NCI-H1105 treated with DMSO at 0.1 percent for 48 hours (cell line): ENCODE data around the gene SUMO4.

ENCODE experiments used
- DNase-seq: peaks from one replicate; lab custom pipeline; 2025; lab: John Stamatoyannopoulos, UW

SUMO4 gene

GRCh38 chr6:149389509-149390297 lies 10.4 kb upstream of the SUMO4 start:
- no peak for DNase-seq

DNA sequence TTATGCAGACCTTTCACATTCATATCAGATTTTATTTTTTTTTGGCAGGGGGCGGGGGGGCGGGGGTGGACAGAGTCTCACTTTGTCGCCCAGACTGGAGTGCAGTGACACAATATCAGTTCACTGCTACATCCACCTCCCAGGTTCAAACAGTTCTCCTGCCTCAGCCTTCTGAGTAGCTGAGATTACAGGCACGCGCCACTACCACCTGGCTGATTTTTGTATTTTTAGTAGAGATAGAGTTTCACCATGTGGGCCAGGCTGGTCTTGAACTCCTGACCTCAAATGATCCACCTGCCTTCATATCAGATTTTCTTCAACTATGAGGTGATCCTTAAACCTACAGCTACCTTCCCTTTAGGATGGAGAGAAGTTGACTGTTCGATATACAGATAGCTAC lies 8.0 kb upstream of the SUMO4 start:
- no peak for DNase-seq

- DNase-seq, result no peak
Observed at GRCh38 chr6:149392535-149392934, 7.5 kb upstream of the SUMO4 start.

DNA sequence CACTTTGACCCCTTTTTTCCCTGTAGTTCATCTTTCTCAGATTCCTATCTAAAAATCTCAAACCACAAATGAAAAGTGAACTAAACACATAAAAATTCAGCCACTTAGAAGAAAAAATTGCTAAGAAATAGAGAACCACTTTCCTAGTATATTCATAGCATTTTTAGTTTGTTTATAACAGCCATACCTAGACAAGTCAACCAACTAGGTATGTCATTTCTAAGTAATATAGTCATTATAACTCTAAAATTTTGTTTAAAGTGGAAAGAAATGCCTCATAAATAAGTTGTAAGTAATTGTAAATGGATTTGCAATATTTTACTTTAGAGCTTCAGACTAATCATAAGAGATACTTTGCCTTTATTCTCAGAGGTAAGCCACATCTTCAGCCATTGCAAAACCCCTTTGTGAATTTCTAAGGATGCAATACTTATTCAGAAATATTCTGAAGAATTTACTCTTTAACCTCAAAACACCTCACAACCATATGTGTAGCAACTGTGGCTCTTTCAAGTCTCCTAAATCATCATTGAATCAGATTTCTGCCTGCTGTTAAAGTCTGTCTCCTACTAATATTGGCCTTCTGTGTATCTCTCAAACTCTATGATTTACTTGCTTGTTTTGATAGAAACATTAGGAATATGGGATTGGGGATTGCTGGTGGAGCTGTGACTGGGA lies 6.9 kb upstream of the SUMO4 start:
- no peak for DNase-seq

DNA sequence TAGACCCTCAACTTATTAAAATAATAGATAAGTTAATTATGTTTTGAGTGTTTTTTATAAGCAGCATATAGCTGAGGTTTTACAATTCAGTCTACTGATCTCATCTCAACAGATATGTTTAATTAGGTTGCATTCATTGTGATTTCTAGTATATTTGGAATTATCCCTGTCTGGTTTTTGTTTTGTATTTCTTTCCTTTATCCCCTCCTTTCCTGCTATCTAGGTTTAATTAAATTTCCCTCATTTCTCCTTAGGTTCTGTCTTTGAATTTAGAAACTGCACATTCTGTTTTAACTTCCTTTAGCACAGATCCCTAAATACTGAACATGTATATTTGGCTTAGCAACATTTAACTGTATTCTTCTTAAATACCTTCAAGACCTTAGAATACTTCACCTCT lies 4.9 kb upstream of the SUMO4 start:
- no peak for DNase-seq

DNA sequence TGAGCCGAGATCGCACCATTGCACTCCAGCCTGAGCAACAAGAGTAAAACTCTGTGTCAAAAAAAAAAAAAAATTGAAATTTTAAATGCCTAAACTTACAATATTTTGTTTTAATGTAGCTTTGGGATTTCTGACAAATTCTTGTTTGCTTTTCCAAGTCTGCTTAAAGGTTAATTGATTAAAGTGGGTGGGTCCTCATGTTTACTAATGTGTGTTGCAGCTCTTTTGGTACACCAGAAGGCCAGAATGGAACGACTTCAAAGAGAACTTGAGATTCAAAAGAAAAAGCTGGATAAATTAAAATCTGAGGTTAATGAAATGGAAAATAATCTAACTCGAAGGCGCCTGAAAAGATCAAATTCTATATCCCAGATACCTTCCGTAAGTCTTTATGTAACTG lies 2.7 kb upstream of the SUMO4 start:
- no peak for DNase-seq

DNA sequence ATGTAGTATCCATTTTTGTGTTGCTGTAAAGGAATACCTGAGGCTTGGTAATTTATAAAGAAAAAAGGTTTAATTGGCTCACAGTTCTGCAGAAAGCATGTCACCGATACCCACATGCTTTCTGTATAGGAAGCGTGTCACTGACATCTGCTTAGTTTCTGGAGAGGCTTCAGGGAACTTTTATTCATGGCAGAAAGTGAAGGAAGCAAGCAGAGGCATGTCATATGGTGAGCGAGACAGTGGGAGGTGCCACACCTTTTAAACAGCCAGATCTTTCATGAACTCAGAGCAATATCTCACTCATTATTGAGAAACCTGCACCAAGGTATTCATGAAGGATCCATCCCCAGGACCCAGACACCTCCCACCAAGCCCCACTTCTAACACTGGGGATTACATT lies 3.5 kb downstream of the SUMO4 start:
- DNase-seq, result no peak

DNA sequence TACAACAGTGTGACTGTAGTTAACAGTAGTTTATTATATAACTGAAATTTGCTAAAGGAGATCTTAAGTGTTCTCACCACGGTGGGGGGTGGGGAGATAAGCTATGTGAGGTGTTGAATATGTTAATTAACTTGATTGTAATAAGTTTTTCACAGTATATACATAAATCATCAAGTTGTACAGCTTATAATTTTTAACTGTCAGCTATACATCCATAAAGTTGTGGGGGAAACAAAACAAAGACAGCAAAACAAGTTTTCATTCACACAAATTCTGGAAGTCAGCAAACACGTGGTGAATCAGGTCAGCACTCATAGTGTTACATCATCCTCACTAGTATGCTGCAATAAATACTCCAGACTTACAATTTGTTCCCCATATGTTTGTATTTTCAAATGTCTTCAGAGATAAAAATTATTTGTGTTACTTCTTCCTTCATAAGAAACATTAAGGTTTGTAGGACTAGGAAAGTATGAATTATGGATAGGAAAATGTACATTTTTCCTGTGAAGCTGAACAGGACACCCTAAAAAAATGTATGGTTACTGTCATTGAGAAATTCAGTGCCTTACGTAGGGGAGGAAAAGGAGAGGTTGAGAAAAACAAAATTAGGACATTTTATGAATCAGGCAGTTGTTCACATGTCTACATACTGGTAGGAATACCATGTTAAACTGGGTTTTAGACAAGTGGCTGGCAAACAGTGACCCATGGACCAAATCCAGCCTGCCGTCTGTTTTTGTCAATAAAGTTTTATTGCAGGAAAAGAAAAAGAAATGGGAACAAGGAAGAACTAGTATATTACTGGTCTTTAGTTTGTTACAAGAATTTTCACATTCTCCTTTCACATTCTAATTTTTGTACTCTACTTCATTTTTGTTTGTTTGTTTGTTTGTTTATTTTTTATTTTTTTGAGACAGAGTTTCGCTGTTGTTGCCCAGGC lies 6.0 kb downstream of the SUMO4 start:
- DNase-seq, result no peak

- no peak for DNase-seq
Observed at GRCh38 chr6:149409617-149410016, 9.6 kb downstream of the SUMO4 start.

- no peak for DNase-seq
Observed at GRCh38 chr6:149410557-149410956, 10.5 kb downstream of the SUMO4 start.

- DNase-seq, result no peak
Observed at GRCh38 chr6:149414009-149414408, 13.9 kb downstream of the SUMO4 start.

DNA sequence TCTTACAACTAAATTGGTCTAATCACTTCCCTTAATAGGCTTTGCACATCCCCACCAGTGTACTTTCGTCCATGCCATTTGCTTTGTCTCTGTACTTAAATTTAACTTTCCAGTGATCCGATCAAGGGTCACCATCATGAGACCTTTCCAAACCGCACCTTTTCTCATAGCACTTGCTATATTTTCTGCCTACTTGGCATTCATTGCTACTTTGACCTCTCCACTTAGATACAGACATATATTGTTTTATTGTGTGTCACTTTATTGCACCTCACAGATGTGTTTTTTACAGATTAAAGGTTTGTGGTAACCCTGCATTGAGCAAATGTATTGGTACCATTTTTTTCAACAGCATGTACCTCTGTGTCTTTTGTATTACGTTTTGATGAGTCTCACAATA lies 14.8 kb downstream of the SUMO4 start:
- no peak for DNase-seq

DNA sequence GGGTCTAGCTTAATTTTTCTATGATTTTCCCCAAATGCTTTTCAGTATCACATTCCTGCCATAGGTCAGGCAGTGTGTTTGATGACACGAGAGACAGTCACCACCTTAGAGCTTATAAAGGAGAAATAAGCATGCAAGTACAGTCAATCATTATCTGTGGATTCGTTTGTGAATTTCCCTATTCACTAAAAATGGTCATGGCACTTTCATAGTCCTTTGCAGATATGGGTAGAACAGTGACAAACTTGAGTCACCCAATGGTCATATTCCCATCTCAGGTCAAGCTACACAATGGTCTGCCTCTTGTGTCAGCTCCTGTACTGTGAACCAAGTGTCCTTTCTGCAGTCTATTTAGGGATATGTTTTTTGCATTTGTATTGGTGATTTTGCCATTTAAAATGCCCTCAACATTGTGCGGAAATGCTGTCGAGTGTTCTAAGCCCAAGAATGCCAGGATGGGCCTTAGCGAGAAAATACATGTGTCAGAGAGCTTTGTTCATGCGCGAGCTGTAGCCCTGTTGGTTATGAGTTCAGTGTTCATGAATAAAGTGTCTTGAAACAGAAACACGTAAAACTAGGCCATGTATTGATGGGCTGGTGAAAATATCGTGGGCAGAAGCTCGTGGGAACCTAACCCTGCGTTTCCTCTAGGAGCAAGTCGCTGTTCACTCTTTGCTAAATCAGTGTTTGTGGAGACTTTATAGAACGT lies 19.8 kb downstream of the SUMO4 start:
- DNase-seq, result no peak

- no peak for DNase-seq
Observed at GRCh38 chr6:149421132-149421531, 21.1 kb downstream of the SUMO4 start.

DNA sequence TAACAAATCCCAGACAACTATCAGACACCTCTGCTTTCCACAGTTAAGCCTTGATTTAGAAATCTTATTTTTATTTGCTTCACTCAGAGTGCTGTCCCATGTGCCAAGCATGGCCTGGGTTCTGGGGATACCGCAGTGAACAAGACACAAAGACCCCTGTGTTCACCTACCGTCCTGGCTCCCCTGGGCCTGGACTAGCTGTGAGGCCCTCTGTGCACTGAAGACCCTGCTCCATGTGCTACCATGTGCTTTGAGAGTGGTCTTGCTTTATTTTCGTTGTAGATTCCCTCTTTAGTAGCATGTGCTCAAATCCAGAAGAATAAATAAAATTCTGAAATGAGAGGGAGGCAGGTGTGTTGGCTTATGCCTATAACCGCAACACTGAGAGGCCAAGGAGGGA lies 22.5 kb downstream of the SUMO4 start:
- no peak for DNase-seq

- no peak for DNase-seq
Observed at GRCh38 chr6:149423964-149424440, 23.9 kb downstream of the SUMO4 start.

- no peak for DNase-seq
Observed at GRCh38 chr6:149425224-149425623, 25.2 kb downstream of the SUMO4 start.

DNA sequence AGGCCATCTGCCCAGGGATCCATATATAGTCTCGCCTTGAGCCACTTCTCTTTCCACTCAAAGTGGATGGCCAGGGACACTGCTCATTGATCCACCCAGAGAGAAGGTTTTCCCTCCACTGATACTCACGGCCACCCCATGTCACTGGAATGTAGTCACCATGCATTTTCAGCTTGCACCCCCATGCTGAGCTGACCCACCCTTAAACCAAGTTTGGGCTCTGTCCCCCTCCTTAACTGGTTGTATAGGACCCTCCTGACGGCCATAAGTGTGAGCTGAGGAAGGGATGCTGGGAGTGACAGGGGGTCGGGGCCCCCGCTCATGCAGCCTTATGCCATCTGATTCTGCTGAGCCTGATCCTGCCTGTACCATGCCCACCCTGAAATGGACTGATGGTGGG lies 25.7 kb downstream of the SUMO4 start:
- no peak for DNase-seq

DNA sequence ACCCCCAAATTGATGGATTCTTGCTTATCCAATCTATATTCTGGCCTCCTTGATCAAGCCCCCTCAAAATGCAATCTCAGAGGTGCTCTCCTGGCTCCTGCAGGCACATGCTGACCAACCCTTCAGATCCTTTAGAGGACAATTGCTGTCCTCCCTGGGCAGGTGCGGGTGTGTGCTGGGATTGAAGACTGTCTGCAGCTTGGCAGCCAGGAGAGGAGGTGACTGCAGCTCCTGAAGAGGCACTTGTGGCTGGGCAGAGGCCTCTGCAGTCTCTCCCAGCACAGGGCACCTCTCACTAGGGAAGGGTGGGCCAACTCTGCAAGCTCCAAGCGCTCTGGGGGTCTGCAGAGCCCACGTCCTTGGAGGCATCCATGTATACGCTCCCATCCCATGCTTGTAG lies 28.5 kb downstream of the SUMO4 start:
- no peak for DNase-seq

- no peak for DNase-seq
Observed at GRCh38 chr6:149429427-149430360, 29.6 kb downstream of the SUMO4 start.
